ENCODE results near the gene SCAP. TPM values are rescaled to one million over a fixed set of nuclear protein-coding genes. Genes with fewer than 3 reads are reported as not detected.

SCAP gene
- total and polyA plus RNA-seq, 8 donors = 29.0 to 59.5 (median 37.2) TPM

DNA sequence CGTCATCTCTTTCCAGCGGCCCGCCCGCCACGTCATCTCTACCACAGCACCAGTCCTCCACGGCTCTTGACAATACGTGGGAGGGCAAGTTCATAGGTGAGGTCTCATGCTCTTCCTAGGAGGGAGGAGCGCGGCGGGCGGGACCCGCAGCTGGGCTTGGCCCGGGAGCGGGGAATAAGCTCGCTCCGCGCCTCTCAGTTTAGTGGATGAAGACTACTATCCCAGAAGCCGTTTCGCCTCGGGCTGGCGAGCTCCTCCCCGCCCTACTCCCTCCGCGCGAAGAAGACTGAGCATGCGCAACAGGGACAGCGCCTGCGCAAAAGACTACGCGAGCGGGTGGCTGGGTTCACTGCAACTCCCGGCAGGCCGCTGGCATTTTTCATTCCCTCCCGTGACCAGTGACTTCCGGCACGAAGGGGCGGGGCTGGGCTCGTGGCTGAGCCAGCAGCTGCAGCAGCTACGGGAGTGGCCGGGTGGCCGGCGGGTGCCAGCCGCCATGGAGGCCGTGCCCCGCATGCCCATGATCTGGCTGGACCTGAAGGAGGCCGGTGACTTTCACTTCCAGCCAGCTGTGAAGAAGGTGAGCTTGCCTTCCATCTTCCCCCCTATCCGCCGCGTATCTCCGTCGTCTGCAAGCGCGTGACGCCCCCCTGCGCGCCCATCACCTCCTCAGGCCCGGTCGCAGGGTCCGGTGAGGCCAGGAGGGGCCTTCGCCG lies 95.0 kb downstream of the SCAP start, which contains the start of gene PTPN23:
PTPN23 (plus strand) TSS at position 421 of the 716 bp plus-strand sequence; CDS start at position 497, 76 bp downstream.
- no peaks in the 10 kb centered on the region for H3K27me3 ChIP-seq
- no peaks in the 10 kb centered on the region for H3K9me3 ChIP-seq
- H3K27ac ChIP-seq = peak within 1 kb of the TSS; percentile 84 to 95 (median 92)
- intact Hi-C loops (cut with DNase I) = no loop called here
- H3K36me3 ChIP-seq = no peaks in the 10 kb centered on the region
- peak; percentile 98 to 100 (median 99) for DNase-seq
- ATAC-seq = peak; percentile 85 to 95 (median 89)
- WGBS, 2 donors = 0 to 1% methylated on average over 57 to 61 of the region's 61 CpGs
- H3K4me1 ChIP-seq = peaks cover 16 to 29% (median 18%) of the 10 kb centered on the region in 3 donors
- FAIRE-seq = peak; percentile 17
- peak within 1 kb of the TSS; percentile 43 to 96 (median 74) for H3K4me3 ChIP-seq
- TF ChIP-seq, protein P1, sequence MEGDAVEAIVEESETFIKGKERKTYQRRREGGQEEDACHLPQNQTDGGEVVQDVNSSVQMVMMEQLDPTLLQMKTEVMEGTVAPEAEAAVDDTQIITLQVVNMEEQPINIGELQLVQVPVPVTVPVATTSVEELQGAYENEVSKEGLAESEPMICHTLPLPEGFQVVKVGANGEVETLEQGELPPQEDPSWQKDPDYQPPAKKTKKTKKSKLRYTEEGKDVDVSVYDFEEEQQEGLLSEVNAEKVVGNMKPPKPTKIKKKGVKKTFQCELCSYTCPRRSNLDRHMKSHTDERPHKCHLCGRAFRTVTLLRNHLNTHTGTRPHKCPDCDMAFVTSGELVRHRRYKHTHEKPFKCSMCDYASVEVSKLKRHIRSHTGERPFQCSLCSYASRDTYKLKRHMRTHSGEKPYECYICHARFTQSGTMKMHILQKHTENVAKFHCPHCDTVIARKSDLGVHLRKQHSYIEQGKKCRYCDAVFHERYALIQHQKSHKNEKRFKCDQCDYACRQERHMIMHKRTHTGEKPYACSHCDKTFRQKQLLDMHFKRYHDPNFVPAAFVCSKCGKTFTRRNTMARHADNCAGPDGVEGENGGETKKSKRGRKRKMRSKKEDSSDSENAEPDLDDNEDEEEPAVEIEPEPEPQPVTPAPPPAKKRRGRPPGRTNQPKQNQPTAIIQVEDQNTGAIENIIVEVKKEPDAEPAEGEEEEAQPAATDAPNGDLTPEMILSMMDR (IDR thresholded peaks at IDR 0.05) = no peak

DNA sequence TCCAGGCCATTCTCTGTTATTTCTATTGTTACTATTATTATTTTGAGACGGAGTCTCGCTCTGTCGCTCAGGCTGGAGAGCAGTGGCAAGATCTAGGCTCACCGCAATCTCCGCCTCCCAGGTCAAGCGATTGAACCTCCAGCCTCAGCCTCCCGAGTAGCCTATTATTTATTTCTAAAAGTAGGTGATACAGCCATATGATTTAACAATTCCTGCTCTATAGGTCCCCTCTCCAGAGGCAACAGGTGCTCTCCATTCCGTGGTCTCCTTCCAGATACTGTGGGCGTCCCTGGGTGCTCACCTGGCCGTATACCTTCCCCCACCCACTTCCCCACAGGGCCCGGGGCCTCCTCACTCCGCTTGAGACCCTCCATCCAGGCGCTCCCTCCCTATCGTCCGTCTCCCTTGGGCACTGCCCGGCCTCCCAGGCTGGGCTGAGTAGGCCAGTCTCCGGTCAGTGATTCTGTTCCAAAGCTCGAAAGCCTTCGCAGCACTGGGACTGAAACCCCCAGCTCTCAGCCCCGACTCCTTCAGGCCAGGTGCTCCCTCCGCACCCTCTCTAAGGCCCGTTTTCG lies 95.6 kb downstream of the SCAP start:
- TF ChIP-seq, protein P1 (IDR thresholded peaks at IDR 0.05) = no peak
- H3K27ac ChIP-seq = peak overlapping the region; percentile 84 to 95 (median 92)
- DNase-seq (no peak), FAIRE-seq (no peak), ATAC-seq (peak in 2 of 4 donors; percentile 15 to 22)
- peaks cover 11 to 23% (median 15%) of the 10 kb centered on the region in 3 donors for H3K4me1 ChIP-seq
- no peaks in the 10 kb centered on the region for H3K9me3 ChIP-seq
- H3K36me3 ChIP-seq = no peaks in the 10 kb centered on the region
- peak overlapping the region; percentile 43 to 96 (median 74) for H3K4me3 ChIP-seq
- WGBS, 2 donors = 4 to 6% methylated on average over 22 to 23 of the region's 23 CpGs
- intact Hi-C loops (cut with DNase I) = no loop called here
- H3K27me3 ChIP-seq = no peaks in the 10 kb centered on the region

DNA sequence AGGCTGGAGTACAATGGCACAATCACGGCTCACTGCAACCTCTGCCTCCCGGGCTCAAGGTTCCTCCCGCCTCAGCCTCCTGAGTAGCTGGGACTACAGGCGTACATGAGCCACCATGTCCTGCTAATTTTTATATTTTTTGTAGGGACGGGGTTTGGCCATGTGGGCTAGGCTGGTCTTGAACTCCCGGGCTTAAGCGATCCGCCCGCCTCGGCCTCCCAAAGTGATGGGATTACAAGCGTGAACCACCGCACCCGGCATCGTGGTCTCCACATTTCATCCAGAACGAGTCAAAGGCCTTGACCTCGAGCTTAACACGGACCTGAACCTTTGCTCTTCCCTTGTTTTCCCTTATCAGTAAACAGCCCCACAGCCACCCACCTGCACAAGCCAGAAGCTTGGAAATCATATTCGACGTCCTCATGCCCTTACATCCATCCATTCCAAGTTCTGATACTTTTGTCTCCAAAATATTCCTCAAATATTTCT lies 96.3 kb downstream of the SCAP start:
- 51 to 54% methylated on average over 19 of the region's 19 CpGs for WGBS, 2 donors
- FAIRE-seq = no peak
- Histone ChIP-seq H3K9me3 (no peaks in the 10 kb centered on the region), H3K4me3 (peak overlapping the region in 3 of 4 donors; percentile 71 to 96 (median 77)), H3K36me3 (no peaks in the 10 kb centered on the region), H3K27me3 (no peaks in the 10 kb centered on the region), H3K4me1 (peaks cover 6 to 18% (median 12%) of the 10 kb centered on the region in 3 donors), H3K27ac (peak overlapping the region in 3 of 4 donors; percentile 84 to 93 (median 92))
- no peak for ATAC-seq
- DNase-seq = peak in 1 of 6 donors; percentile 29
- TF ChIP-seq, protein P1 (IDR thresholded peaks at IDR 0.05) = no peak
- intact Hi-C loops (cut with DNase I) = no loop called here

DNA sequence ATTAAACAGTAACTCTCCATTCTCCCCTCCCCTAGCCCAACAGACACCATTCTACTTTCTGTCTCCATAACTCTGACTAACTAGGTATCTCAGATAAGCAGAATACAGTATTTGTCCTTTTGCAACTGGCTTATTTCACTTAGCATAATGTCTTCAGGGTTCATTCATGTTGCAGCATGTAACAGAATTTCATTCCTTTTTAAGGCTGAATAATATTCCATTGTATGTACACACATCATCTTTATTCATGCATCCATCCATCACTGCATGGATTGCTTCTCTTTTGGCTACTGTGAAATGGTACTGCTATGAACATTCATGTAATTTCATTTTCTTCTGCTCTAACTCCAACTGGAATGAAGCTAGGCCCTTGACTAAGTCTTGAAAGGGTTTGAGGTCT lies 96.9 kb downstream of the SCAP start:
- TF ChIP-seq, protein P1 (IDR thresholded peaks at IDR 0.05) = no peak
- no peaks in the 10 kb centered on the region for H3K9me3 ChIP-seq
- no peak overlapping the region for H3K27ac ChIP-seq
- intact Hi-C loops (cut with DNase I) = no loop called here
- no peaks in the 10 kb centered on the region for H3K27me3 ChIP-seq
- peaks cover 6 to 18% (median 12%) of the 10 kb centered on the region in 3 donors for H3K4me1 ChIP-seq
- H3K36me3 ChIP-seq = no peaks in the 10 kb centered on the region
- ATAC-seq (no peak), DNase-seq (no peak), FAIRE-seq (no peak)
- H3K4me3 ChIP-seq = peak overlapping the region in 2 of 4 donors; percentile 71 to 96

All from pancreas (tissue), 10 donors.